Measurements from ENCODE around the gene BCL2L14. TPM values are rescaled to one million over a fixed set of nuclear protein-coding genes. Genes with fewer than 3 reads are reported as not detected.
A peak's percentile ranks its signal among the peaks of the same experiment; 100 is the strongest.
"Not testable (repeated sequence)": the region's sequence is repeated elsewhere in the genome, so short reads cannot be mapped to it uniquely, and the experiment has no call there.

Gene BCL2L14
- total RNA-seq, 1 donor from 2014 or later: 0.64 TPM

- Mint-ChIP-seq H3K9me3 (ENCODE audit: unreplicated experiment) (peaks cover 6% of the 10 kb centered on the region), H3K4me3 (ENCODE audit: unreplicated experiment) (no peak overlapping the region), H3K27me3 (ENCODE audit: unreplicated experiment) (peaks cover 4% of the 10 kb centered on the region), H3K36me3 (ENCODE audit: low read depth, unreplicated experiment) (peaks cover 40% of the 10 kb centered on the region), H3K27ac (ENCODE audit: unreplicated experiment) (peak overlapping the region; percentile 28), H3K4me1 (ENCODE audit: unreplicated experiment) (no peaks in the 10 kb centered on the region)
- TF ChIP-seq, protein P1, sequence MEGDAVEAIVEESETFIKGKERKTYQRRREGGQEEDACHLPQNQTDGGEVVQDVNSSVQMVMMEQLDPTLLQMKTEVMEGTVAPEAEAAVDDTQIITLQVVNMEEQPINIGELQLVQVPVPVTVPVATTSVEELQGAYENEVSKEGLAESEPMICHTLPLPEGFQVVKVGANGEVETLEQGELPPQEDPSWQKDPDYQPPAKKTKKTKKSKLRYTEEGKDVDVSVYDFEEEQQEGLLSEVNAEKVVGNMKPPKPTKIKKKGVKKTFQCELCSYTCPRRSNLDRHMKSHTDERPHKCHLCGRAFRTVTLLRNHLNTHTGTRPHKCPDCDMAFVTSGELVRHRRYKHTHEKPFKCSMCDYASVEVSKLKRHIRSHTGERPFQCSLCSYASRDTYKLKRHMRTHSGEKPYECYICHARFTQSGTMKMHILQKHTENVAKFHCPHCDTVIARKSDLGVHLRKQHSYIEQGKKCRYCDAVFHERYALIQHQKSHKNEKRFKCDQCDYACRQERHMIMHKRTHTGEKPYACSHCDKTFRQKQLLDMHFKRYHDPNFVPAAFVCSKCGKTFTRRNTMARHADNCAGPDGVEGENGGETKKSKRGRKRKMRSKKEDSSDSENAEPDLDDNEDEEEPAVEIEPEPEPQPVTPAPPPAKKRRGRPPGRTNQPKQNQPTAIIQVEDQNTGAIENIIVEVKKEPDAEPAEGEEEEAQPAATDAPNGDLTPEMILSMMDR (IDR thresholded peaks at IDR 0.05; ENCODE audit: unreplicated experiment): no peak
- DNase-seq (ENCODE audit: low spot score): no peak
These were observed 37.8 kb downstream of the BCL2L14 start for GRCh38 chr12:12108441-12109058.

DNA sequence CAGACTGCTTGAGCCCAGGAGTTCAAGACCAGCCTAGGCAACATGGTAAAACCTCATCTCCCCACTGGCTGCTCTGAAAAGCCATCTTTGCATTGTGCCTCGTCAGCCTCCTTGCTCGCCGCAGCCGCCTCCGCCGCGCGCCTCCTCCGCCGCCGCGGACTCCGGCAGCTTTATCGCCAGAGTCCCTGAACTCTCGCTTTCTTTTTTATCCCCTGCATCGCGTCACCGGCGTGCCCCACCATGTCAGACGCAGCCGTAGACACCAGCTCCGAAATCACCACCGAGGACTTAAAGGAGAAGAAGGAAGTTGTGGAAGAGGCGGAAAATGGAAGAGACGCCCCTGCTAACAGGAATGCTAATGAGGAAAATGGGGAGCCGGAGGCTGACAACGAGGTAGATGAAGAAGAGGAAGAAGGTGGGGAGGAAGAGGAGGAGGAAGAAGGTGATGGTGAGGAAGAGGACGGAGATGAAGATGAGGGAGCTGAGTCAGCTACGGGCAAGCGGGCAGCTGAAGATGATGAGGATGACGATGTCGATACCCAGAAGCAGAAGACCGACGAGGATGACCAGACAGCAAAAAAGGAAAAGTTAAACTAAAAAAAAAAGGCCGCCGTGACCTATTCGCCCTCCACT is 40.3 kb downstream of the BCL2L14 start:
- H3K27ac Mint-ChIP-seq (ENCODE audit: unreplicated experiment): not testable (repeated sequence)
- H3K36me3 Mint-ChIP-seq (ENCODE audit: low read depth, unreplicated experiment): peaks cover 40% of the 10 kb centered on the region
- peak overlapping the region; percentile 37 for H3K4me3 Mint-ChIP-seq (ENCODE audit: unreplicated experiment)

GRCh38 chr12:12115514-12115913 is 44.8 kb downstream of the BCL2L14 start:
- no peak overlapping the region for H3K27ac Mint-ChIP-seq (ENCODE audit: unreplicated experiment)
- H3K4me3 Mint-ChIP-seq (ENCODE audit: unreplicated experiment): no peak overlapping the region
- H3K4me1 Mint-ChIP-seq (ENCODE audit: unreplicated experiment): no peaks in the 10 kb centered on the region
- H3K27me3 Mint-ChIP-seq (ENCODE audit: unreplicated experiment): peaks cover 4% of the 10 kb centered on the region
- H3K9me3 Mint-ChIP-seq (ENCODE audit: unreplicated experiment): no peaks in the 10 kb centered on the region
- no peak for DNase-seq (ENCODE audit: low spot score)
- TF ChIP-seq, protein P1 (IDR thresholded peaks at IDR 0.05; ENCODE audit: unreplicated experiment): no peak
- peaks cover 21% of the 10 kb centered on the region for H3K36me3 Mint-ChIP-seq (ENCODE audit: low read depth, unreplicated experiment)

More for the DNA sequence above, 40.3 kb downstream of the BCL2L14 start:
- H3K27me3 Mint-ChIP-seq (ENCODE audit: unreplicated experiment); H3K9me3 Mint-ChIP-seq (ENCODE audit: unreplicated experiment); DNase-seq (ENCODE audit: low spot score); H3K4me1 Mint-ChIP-seq (ENCODE audit: unreplicated experiment): not testable (repeated sequence)

GRCh38 chr12:12116677-12117076 is 45.9 kb downstream of the BCL2L14 start:
- Mint-ChIP-seq H3K9me3 (ENCODE audit: unreplicated experiment) (no peaks in the 10 kb centered on the region), H3K4me1 (ENCODE audit: unreplicated experiment) (no peaks in the 10 kb centered on the region), H3K27ac (ENCODE audit: unreplicated experiment) (no peak overlapping the region), H3K27me3 (ENCODE audit: unreplicated experiment) (no peaks in the 10 kb centered on the region), H3K36me3 (ENCODE audit: low read depth, unreplicated experiment) (peaks cover 27% of the 10 kb centered on the region), H3K4me3 (ENCODE audit: unreplicated experiment) (no peak overlapping the region)
- TF ChIP-seq, protein P1 (IDR thresholded peaks at IDR 0.05; ENCODE audit: unreplicated experiment): no peak
- no peak for DNase-seq (ENCODE audit: low spot score)

DNA sequence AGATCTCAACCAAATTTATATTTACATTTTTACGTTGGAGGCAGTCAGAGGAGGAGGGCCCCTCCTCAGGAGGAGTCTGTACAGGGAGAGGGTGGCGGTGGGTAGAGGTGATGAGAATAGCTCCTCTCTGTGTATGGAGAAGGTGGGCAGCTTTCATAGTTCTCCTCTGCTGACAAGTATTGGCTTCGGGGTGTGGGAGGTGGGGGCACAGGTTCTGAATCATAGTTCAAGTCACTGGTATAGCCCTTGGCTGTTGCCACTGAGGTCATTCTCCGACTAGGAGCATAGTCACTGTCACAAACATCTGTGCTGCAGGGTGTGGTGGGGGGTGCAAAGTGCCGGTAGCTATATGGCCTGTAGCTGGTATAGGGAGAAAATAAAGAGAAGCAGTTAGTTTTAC is 50.3 kb downstream of the BCL2L14 start:
- Mint-ChIP-seq H3K36me3 (ENCODE audit: low read depth, unreplicated experiment) (peaks cover 14% of the 10 kb centered on the region), H3K27ac (ENCODE audit: unreplicated experiment) (peak overlapping the region; percentile 45), H3K4me1 (ENCODE audit: unreplicated experiment) (no peaks in the 10 kb centered on the region), H3K27me3 (ENCODE audit: unreplicated experiment) (no peaks in the 10 kb centered on the region), H3K9me3 (ENCODE audit: unreplicated experiment) (no peaks in the 10 kb centered on the region), H3K4me3 (ENCODE audit: unreplicated experiment) (peak overlapping the region; percentile 59)
- no peak for DNase-seq (ENCODE audit: low spot score)
- TF ChIP-seq, protein P1 (IDR thresholded peaks at IDR 0.05; ENCODE audit: unreplicated experiment): no peak
